Fibroblast of upper back skin (primary cell): ENCODE results near the gene BCAP29.
"Not testable (repeated sequence)": the region's sequence is repeated elsewhere in the genome, so short reads cannot be mapped to it uniquely, and the experiment has no call there.

ENCODE experiments used
- DNase-seq: peaks from one replicate; pipeline ENCODE4 v3.0.0-alpha.2; 2013

Gene BCAP29

GRCh38 chr7:107579885-107580715 lies at the start of gene BCAP29:
Gene BCAP29 (plus strand): TSS chr7:107580246. CDS start chr7:107580773, 527 bp downstream.
- DNase-seq: peak; percentile 54

GRCh38 chr7:107530751-107531150 lies 49.3 kb upstream of the BCAP29 start:
- no peak for DNase-seq

GRCh38 chr7:107534139-107534538 lies 45.9 kb upstream of the BCAP29 start:
- no peak for DNase-seq

- not testable (repeated sequence) for DNase-seq
Measured at GRCh38 chr7:107537228-107537627, 42.8 kb upstream of the BCAP29 start.

- DNase-seq: no peak
Measured at GRCh38 chr7:107538001-107538400, 42.0 kb upstream of the BCAP29 start.

GRCh38 chr7:107543338-107543993 lies 36.6 kb upstream of the BCAP29 start:
- no peak for DNase-seq

GRCh38 chr7:107544848-107545591 lies 35.0 kb upstream of the BCAP29 start:
- no peak for DNase-seq

GRCh38 chr7:107551936-107552335 lies 28.1 kb upstream of the BCAP29 start:
- peak; percentile 37 for DNase-seq

- no peak for DNase-seq
Measured at GRCh38 chr7:107555893-107556292, 24.2 kb upstream of the BCAP29 start.

GRCh38 chr7:107559864-107560263 lies 20.2 kb upstream of the BCAP29 start:
- DNase-seq: peak; percentile 70

- DNase-seq: peak; percentile 60
Measured at GRCh38 chr7:107560898-107561516, 19.0 kb upstream of the BCAP29 start.

GRCh38 chr7:107563081-107563774 lies 16.8 kb upstream of the BCAP29 start:
- peak; percentile 27 for DNase-seq

GRCh38 chr7:107563775-107564552 lies 16.1 kb upstream of the BCAP29 start, which contains the start of the genes COG5 and DUS4L:
Gene COG5 (minus strand): TSS chr7:107563920. CDS start chr7:107563896, 24 bp downstream.
Gene DUS4L (plus strand): TSS chr7:107563971. CDS start chr7:107567071, 3,100 bp downstream.
- DNase-seq: peak; percentile 73

- peak; percentile 88 for DNase-seq
Measured at GRCh38 chr7:107564553-107565298, 15.3 kb upstream of the BCAP29 start.

- DNase-seq: no peak
Measured at GRCh38 chr7:107570298-107570697, 9.7 kb upstream of the BCAP29 start.

- DNase-seq: no peak
Measured at GRCh38 chr7:107573537-107573936, 6.5 kb upstream of the BCAP29 start.

GRCh38 chr7:107579554-107579884 lies 527 bp upstream of the BCAP29 start:
- no peak for DNase-seq

GRCh38 chr7:107580716-107581383 lies 804 bp downstream of the BCAP29 start:
- no peak for DNase-seq

GRCh38 chr7:107581387-107582013 lies 1.5 kb downstream of the BCAP29 start:
- no peak for DNase-seq

GRCh38 chr7:107582875-107583274 lies 2.8 kb downstream of the BCAP29 start:
- no peak for DNase-seq
